Stromal cell of bone marrow (primary cell): ENCODE measurements around the gene PLAU.

Experiments
- DNase-seq: peaks from one replicate; pipeline ENCODE4 v3.0.0-alpha.2; 2012; ENCODE audit warnings: low read depth

PLAU gene

DNA sequence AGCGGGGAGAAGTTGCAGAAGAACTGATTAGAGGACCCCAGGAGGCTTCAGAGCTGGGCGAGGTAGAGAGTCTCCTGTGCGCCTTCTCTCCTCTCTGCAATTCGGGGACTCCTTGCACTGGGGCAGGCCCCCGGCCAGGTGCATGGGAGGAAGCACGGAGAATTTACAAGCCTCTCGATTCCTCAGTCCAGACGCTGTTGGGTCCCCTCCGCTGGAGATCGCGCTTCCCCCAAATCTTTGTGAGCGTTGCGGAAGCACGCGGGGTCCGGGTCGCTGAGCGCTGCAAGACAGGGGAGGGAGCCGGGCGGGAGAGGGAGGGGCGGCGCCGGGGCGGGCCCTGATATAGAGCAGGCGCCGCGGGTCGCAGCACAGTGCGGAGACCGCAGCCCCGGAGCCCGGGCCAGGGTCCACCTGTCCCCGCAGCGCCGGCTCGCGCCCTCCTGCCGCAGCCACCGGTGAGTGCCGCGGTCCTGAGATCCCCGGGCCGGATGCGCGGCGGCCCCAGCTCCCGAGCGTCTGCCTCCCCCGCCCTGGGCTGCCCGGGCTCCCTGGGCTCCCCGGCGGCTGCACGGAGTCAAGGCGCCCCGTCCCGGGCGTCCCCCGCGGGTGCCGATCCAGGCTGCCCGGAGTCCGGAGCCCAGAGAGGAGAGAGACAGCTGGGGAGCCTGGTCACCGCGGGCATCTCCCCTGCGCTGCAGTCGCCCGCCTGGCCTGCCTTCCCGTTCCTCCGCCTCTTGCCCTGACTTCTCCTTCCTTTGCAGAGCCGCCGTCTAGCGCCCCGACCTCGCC lies at the start of gene PLAU:
TSS of gene PLAU (plus strand) at position 369 of the 789 bp plus-strand sequence. CDS start 424 bp downstream, outside the sequence.
- no peak for DNase-seq

DNA sequence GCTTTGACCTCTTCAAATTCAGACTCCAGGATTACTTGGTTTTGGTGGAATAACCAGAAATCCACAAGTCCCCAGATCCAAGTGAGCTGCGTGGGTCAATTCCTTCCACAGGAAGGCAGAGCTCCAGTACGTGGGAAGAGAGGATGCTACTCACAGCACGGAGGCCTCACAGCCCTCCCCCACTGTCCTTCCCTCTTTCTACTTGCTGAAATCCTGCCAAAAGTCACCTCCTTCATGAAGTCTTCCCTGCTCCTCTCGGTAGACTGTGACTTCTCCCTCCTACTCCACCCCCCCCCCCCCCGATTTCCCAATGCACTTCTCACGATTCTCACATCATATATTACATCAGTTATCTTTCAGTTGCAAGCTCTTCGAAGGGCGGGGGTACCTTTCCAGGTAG lies 48.9 kb upstream of the PLAU start:
- DNase-seq = no peak

DNA sequence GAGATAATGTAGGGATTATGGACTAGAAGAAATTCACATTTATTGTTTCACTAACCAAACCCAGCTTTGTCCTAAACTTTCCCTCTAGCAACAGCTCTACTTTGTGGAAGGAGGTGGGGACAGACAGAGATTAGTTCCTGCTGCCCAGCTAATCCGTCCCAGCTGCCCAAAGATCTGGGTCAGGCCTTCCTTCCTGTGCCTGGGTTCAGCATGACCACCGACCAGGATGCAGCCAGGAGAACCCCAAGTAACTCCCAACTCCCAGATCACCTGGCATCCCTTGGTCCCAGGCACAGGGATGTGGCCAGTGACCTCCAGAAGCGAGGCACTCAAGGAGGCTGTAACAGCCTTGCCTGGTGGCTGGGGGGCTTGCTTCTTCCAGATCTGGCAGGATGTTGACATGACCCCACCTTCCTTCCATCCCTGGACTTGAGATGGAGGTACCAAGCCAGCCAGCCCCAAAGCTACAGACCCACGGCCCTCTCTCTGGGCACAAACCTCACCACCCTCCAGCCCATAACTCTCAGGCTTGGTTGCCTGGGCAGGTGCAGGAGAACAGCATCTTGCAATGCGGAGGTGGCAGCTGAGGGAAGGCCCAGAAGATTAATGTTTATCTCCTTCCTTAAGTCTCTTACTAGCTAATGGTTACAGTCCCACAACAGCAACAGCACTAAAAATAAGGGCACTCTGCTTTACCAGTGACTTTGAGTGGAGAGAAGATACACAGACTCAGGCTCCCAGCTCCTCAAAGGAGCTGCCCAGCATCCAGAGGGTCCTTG lies 47.7 kb upstream of the PLAU start:
- no peak for DNase-seq

DNA sequence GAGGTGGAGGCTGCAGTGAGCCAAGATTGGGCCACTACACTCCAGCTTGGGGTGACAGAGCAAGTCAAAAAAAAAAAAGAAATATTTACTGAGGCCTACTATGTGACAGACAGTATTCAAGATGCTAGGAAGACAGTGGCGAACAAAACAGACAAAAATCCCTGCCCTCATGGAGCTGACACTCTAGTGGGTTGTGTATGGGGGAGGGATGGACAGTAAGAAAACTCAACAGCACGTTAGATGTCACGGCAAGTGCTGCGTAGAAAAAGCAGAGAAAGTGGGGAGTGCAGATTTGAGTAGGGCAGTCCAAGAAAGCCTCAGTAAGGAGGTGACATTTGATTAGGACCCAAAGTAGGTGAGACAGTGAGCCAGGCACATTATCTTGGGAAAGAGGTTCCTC lies 46.7 kb upstream of the PLAU start:
- no peak for DNase-seq

DNA sequence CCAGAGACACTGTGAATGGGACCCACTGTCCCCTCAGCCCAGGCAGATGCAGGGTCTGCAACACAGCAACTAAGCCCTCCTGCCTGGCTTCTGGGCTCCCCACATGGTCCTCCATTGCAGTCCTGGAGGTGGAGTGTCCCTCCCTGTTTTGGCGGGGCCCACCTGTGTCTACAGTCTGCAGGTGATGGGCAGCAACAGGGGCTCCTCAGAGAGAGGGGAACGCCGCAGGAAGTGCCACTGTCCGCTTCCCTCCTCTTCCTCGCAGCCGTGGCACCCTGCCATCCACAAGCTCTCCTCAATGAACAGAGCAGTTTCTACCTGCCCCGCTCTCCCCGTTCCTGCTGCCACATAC lies 45.8 kb upstream of the PLAU start:
- DNase-seq = no peak

DNA sequence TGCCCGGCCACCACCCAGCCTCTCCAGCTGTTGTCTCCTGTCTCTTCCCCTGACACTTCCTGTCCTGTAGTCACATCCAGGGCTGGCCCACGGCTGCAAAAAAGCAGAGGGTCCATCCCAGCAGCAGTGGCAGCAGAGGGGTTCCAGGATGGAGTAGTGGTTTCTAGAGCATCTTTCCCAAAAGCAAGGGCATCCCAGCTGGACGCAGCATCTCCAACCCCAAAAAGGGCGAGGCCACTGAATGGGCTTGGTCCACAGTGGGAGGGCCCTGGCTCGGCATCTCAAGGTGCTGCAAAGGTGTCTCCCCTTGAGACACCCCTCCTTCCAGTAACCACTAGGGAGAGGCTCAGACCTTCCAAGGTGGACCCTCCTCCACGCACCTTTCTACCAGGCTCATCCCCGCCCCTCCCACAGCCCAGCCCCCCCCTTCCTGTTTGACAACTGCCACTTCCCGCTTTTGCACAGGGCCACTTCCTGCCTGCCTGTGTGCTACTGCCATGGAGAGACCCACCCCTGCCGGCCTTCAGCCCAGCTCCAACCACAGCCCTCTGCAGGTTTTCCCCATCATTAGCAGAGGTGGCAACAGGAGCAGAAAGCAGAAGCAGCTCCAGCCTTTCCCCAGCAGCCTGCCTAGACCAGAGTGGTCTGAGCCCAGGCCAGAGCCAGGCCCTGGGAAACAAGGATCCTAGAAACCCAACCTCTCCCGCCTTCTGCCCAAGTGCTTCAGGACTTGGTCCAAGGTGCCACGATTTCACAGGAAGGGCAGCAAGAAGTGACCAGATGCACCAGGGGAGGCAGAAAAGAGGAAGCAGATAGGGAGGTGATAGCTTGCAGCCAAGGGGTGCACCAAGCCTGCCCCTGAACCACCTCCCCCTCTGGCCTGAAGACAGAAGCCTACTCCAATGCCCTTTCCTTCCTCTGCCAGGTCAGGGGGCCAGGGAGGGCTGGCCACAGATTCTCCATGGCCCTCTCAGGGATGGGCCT lies 45.2 kb upstream of the PLAU start:
- no peak for DNase-seq

DNA sequence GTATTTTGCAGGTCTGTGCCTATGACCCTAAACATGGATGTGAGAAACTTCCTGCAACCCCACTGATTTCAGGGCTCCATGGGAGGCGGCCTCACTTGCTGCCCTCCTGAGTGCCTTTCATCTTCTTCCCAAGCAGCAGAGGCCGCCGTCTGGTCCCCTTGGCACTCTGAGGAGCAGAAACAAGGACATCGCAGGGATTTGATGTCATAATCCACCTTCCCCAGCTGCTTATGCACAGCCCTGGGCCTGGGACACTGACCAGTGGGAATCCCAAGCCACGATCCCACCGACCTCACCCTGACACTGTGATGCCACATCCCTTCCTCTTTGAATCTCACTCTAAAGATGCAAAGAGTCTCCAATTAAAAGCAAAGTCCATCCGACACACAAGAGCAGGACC lies 44.3 kb upstream of the PLAU start:
- DNase-seq = no peak

DNA sequence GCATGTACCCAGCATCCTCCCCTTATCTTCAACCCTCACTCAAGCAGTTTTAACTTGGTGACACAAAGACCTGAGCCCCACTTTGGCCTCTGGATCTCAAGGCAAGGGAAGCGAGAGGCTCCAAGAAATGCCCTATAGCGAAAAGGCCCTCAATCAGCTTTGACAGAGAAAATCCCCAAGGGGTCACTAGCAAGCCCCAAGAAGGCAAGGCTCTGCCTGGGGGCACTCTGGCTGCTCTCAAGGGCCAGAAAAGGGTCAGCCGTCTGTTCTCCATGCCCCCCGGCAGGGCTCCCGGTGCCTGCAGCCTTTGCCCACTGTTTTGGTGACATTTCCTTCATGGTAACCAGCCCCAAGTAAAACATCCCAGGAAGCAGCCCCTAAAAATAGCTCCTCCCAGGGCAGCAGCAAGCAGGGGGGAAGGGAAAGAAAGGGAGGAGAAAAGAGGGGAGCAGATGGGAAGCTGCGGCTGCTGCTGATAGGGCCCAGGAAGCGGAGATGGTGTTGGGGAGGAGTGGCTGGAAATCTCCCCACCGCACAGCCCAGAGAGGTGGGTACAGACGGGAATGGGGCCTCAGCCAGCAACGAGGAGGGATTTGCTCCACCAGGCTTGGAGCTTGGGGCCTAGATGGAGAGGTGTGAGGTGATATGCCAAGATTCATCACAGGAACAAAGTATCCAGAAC lies 43.7 kb upstream of the PLAU start:
- no peak for DNase-seq

DNA sequence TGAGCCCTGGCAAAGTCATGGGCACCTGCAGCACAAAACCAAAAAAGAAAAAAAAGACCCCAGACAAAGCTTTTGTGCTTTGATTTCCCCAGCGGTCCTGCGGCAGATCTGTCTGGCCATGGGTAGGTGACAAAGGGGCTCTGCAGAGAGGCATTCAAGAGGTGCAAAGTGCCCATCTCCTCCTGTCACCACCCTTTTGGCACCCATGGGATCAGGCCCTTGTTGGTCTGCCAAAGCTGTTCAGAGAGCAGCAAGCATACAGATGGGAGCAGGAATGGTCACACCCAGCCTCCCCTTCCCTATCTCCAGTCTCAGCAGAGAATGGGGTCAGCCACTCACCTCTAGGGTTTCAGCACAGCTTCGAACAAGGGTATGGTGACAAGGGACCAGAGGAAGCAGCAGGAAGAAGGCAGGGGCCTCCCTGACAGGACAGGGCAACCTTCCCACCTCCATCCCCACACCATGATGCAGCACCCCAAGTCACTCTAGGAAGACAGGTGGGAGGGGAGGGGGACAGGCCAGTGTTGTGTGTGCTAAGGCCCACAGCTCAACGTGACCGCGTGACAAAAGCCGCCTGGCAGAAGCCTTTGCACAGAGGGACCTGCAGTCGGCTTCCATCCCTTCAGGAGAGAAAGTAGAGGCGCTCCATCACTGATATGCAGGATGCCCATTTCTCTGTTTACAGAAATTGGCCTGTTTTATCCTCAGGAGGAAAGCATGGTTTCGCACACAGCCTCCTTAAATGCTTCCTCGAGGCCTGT lies 42.9 kb upstream of the PLAU start:
- no peak for DNase-seq

DNA sequence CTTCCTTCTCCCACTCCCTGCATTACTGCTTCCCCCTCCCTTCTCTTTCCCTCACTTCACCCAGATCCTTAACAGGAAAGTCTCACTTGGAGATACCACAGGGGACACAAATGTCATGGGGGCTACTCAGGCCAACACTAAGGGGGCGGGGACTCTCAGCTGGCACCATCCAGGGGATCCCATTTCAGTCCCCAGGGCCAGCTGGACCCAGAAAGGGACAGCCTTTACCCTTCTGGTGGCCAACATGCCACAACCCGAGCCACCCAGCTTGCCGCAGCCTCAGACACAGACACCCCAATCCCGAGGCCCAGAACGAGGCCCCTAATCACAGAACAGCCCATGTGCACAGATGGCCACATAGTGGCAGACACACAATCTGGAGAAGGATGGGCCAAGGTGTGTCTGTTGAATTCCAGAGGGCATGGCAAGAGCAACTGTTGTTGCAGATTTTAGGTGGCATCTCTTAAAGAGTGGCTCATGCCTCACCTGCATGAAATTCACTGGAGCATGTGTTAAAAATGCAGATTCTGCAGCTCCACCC lies 42.2 kb upstream of the PLAU start:
- DNase-seq = no peak

DNA sequence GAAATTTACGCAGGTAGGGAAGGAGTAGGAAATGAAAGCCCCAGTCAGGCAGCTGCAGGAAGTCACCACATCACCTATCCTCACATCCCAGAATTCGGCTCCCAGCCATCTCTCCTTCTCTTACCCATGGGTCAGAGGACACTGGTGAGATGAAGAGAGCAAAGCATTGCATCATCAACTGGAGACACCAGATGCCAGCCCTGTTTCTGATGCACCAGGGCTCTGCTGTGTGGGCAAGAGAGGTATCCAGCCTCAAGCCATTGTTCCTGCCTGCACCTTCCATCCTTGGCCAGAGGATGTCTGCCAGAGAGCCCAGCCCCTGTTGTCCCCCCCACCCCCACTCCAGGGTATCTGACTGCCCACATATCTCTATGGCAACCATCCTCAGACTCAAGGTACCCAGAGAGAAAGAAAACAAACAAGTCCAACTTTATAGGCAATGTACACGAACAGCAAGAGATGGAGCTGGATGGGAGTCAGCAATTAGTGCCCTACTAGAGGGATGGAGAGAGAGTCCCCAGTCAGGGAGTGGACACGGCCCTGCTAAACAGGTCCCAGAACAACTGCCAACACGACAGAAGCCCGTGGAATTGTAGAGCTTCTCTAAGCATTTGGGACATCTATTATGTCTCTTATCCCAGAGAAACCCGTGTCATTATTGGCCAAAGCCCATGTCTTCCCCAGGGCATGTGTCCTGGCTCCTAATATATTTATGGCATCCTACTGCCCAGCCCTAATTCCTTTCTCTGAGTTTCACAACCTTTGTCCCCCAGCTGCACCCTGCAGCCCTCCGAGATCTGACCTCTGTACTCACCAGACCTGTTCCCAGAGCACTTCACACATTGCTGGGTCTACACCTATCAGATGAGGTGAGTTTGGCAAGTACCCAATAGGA lies 39.4 kb upstream of the PLAU start:
- no peak for DNase-seq

DNA sequence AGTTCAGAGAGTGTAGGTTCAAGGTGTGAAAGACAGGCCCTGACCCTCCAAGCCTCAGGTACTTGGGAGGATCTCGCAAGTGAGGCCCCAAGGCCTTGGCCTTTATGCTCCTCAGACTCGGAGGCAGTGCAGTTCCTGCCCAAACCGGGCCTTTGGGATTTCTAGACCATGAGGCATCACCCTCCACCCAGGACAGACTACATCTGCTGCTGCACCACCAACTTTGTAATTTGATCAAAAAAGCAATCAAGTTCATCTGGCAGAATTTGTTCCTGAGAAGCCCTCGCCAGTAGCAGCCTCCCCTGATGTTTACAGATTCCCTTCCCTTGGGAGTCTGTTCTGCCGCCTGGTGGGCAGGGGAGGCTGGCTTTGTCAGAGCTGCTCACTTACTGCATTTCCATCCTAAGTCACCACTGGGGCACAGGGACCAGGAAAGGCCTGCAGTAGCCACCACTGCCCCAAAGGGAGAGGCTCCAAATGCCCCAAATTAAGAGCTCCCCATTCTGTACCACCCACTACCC lies 38.7 kb upstream of the PLAU start:
- DNase-seq = no peak

DNA sequence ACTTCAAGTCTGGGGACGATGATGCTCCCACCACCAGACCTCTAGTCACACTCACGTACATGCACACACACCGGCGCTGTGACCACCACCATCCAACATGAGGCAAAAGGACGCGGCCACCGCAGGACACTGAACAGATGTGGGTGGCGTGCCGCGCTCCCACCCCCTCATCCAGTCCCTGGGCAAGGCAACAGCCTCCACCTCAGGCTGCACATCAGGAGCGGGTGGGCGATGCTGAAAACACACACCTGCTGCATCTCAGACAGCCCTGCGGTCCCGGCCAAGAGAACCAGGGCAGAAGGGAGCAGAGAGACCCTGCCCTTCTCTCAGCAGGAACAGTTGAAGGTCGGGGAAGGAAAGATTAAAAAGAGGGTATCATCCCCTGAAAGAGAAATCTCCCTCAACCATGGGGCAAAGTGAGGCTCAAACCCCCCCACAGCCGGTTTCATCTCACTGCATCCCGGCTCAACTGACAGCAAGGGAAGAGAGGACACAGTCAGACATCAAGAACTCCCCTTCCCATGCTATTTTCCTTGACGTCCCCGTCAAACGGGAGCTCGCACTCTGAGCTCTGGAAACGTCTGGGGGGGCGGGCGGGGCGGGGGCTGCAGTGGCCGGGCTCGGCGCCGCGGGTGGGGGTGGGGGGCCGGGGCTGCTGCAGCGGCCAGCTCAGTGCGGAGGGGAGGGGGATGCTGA lies 37.6 kb upstream of the PLAU start:
- DNase-seq = no peak

DNA sequence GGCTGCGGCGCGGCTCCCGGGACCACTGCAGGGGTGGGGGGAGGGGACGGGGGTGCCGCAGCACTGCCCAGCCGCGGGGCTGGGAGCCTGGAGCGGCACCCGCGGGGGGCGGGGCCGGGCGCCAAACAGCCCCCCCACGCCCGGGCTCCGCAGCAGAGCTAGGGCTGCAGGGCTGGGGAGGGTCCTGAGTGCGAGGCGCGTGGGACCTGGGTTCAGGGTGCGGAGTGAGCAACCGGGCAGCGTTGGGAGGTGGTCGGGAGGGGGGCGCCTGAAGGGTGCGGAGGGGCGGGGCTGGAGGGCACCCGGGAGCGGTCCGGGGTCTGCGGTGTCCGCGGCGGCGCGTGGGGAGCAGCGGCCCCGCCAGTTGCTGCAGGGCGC lies 37.1 kb upstream of the PLAU start:
- DNase-seq = no peak

DNA sequence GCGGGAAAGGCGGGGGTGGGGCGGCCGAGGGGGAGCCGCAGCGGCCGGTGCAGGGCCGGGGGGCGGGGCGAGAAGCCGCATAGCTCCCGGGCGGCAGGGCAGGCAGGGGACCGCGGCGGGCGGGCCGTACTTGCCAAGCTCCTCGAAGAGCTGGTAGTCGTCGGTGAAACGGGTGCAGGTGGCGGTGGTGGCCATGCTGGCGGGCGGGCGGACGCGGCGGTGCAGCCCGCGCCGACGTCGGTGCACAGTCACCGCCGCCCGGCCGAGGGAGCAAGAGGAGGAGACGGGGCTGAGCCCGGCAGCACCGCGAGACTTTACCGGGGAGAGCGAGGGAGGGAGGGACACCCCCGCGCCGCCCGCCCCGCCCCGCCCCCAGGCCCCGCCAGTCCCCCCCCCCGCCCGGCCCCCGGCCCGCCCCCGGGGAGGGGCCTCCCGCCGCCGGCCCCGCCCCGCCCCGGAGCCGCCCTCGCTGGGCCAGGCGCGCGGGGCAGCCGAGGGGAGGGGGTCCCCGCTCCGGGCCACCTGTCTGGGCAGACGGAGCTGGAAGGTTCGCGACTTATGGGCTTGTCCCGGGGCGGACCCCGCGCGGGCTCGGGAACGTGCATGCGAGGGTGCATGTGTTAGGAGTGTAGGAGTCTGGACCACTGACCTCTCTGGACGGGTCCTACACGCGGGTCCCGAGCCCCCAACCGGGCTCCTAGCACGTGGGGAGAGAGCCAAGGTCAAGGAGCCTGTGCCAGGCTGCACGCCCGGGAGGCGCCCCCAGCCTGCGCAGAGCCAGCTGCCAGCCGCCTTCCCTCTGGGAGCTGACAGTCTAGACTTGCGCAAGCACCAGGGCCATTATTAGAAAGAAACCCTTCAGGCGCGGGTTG lies 36.4 kb upstream of the PLAU start, which contains the start of gene CAMK2G:
TSS of gene CAMK2G (minus strand) at position 289 of the 872 bp plus-strand sequence. CDS start at position 195, 94 bp downstream.
- DNase-seq = peak; percentile 80

DNA sequence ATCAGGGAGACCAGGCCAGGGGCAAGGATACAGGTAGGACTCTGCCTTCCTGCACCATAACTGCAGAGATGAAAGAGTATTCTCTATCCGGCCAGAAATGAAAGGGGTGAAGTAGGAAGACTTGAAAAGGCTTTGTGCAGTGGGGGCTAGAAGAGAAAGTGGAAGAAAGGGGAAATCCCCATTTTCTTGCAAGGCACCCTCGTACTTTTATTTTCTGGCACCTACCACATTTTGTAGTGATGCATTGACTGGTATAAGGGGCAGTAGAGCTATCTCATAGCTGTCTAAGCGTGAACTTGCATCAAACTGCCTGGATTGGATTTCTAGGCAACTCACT lies 35.8 kb upstream of the PLAU start:
- DNase-seq = no peak

DNA sequence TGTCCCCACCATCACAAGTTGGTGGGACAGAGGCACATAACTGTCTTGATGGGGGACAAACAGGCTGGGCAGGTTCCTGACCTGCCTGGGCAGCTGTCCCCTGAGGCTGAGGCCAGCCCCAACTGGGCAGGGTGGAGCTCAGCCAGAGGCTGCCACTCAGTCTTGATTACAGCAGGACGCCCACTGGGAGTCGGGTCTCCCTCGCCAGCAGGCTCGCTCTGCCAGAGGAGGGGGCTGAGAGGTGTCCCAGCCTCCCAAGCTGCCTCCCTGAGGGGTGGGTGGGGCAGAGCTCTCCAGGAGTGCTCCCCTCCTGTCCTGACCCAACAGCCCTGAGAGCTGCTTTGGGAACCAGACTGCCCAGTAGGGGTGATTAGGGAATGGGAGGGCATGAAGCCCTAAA lies 34.8 kb upstream of the PLAU start:
- no peak for DNase-seq

DNA sequence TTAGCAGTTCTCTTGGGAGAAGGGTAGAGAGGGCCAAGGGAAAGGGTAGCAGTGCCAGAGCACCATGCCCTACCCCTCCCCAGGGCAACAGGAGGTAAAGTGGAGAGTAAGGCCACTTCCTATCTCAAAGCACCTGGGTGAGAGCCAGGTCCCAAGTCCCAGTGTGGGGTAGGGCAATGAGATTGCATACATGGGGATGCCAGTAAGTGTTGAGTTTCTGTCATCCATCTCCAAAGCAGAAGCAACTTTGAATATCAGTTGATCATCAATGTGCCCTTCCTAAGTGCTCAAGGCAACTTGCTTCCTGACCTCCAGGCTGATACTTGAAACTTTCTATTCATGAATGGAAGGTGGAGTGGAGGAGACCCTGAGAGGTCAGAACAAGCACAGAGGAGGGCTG lies 34.4 kb upstream of the PLAU start:
- DNase-seq = no peak
